BLaER1 (cell line): ENCODE data around the gene TYW1.
"Not testable (repeated sequence)": the region's sequence is repeated elsewhere in the genome, so short reads cannot be mapped to it uniquely, and the experiment has no call there.

Source experiments
- H3K27ac ChIP-seq: shearing (Covaris generic); formaldehyde crosslinking; 2 replicates; pipeline ENCODE4 v1.8.1; 2022
- H3K27me3 ChIP-seq: shearing (Covaris generic); formaldehyde crosslinking; 2 replicates; pipeline ENCODE4 v1.8.1; 2022
- H3K36me3 ChIP-seq: shearing (Covaris generic); formaldehyde crosslinking; 2 replicates; pipeline ENCODE4 v1.8.1; 2022
- H3K4me1 ChIP-seq: shearing (Covaris generic); formaldehyde crosslinking; 2 replicates; pipeline ENCODE4 v1.8.1; 2022
- H3K4me2 ChIP-seq: shearing (Covaris generic); formaldehyde crosslinking; 2 replicates; pipeline ENCODE4 v1.8.1; 2022
- H3K4me3 ChIP-seq: shearing (Covaris generic); formaldehyde crosslinking; 2 replicates; pipeline ENCODE4 v1.8.1; 2022
- H3K9ac ChIP-seq: shearing (Covaris generic); formaldehyde crosslinking; 2 replicates; pipeline ENCODE4 v1.8.1; 2022
- H3K9me3 ChIP-seq: shearing (Covaris generic); formaldehyde crosslinking; 2 replicates; pipeline ENCODE4 v1.8.1; 2022
- H4K20me1 ChIP-seq: shearing (Covaris generic); formaldehyde crosslinking; 2 replicates; pipeline ENCODE4 v1.8.1; 2022
- Cebpa-rat ChIP-seq: shearing (Covaris generic); IDR thresholded peaks from 2 replicates; pipeline ENCODE4 v1.8.1; 2022

TYW1 gene

GRCh38 chr7:67189801-67190465 lies 193.3 kb downstream of the TYW1 start:
- H3K9me3 ChIP-seq, H3K4me2 ChIP-seq, H3K9ac ChIP-seq, H3K27ac ChIP-seq, H3K27me3 ChIP-seq, H3K36me3 ChIP-seq, H3K4me3 ChIP-seq, H3K4me1 ChIP-seq, H4K20me1 ChIP-seq: not testable (repeated sequence)

- not testable (repeated sequence) for H3K36me3 ChIP-seq, H3K4me1 ChIP-seq, H4K20me1 ChIP-seq, H3K4me3 ChIP-seq, H3K9me3 ChIP-seq, H3K27me3 ChIP-seq, H3K4me2 ChIP-seq, H3K27ac ChIP-seq, H3K9ac ChIP-seq
Measured at GRCh38 chr7:67191002-67191720, 194.5 kb downstream of the TYW1 start.

DNA sequence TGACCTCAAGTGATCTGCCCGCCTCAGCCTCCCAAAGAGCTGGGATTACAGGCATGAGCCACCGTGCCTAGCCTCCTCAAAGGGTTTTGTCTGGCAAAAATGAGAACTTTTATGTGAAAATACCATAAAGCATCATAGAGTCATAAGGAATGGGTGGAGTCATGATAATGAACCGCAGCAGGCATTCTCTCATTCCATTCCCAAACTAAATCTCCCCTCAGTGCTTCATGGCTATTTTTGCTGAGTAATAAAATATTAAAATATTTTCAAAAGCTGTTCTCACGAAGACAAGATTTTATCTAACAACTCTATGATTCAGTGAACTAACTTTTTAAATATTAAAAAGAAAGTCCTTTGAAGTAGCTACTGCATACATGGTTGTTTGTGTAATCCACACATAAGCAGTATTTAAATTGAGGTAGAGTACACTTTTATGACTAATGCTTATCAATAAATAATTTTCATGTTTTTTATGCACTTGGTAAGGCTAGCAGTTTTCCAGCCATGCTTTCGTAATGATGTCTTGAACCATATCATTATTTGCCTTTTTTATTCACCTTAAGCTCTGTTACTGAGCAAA lies 195.6 kb downstream of the TYW1 start:
- H3K4me3 ChIP-seq = not testable (repeated sequence)

GRCh38 chr7:67192889-67193613 lies 196.4 kb downstream of the TYW1 start:
- not testable (repeated sequence) for H4K20me1 ChIP-seq, H3K9ac ChIP-seq, H3K4me1 ChIP-seq, H3K9me3 ChIP-seq, H3K27ac ChIP-seq, H3K27me3 ChIP-seq, H3K4me3 ChIP-seq, H3K4me2 ChIP-seq
- H3K36me3 ChIP-seq = peaks cover 18% of the 10 kb centered on the region

More for the DNA sequence above, 195.6 kb downstream of the TYW1 start:
- H3K4me1 ChIP-seq, H4K20me1 ChIP-seq, H3K27me3 ChIP-seq, H3K27ac ChIP-seq, H3K4me2 ChIP-seq, H3K9ac ChIP-seq, H3K9me3 ChIP-seq: not testable (repeated sequence)
- peaks cover 15% of the 10 kb centered on the region for H3K36me3 ChIP-seq

- H3K4me2 ChIP-seq, H3K9me3 ChIP-seq, H3K4me3 ChIP-seq, H3K27me3 ChIP-seq, H3K27ac ChIP-seq, H3K4me1 ChIP-seq, H3K9ac ChIP-seq, H4K20me1 ChIP-seq: not testable (repeated sequence)
- peaks cover 26% of the 10 kb centered on the region for H3K36me3 ChIP-seq
Measured at GRCh38 chr7:67196176-67196575, 199.5 kb downstream of the TYW1 start.

DNA sequence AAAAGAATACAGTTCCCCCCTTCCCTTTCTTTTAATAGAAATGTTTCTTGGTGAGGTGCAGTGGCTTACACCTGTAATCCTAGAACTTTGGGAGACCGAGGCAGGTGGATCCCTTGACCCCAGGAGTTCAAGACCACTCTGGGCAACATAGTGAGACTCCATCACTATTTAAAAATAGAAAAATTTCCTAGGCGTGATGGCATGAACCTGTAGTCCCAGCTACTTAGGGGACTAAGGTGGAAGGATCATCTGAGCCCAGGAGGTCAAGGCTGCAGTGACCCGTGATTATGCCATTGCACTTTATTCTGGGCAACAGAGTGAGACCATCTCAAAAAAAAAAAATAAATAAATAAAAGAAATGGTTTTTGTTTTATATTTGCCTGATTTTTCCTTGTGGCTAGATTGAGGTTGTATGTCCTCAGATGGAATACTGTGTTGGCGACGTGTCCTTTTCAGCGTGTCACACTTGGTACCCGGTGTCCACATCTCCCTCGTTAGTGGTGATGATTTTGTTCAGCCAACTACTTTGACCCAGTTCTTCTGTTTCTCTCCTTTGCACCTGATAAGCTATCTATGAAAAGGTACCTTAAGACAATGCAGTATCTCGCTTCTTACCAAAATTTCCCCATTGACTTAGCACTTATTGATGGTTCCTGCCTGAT lies 202.4 kb downstream of the TYW1 start:
- H3K27ac ChIP-seq, H3K4me3 ChIP-seq, H3K27me3 ChIP-seq: not testable (repeated sequence)

GRCh38 chr7:67205772-67206171 lies 209.1 kb downstream of the TYW1 start:
- not testable (repeated sequence) for H3K4me1 ChIP-seq, H3K27ac ChIP-seq, H3K4me2 ChIP-seq, H3K4me3 ChIP-seq, H3K9ac ChIP-seq, H4K20me1 ChIP-seq, H3K27me3 ChIP-seq, H3K9me3 ChIP-seq
- H3K36me3 ChIP-seq = peaks cover 29% of the 10 kb centered on the region

More for the DNA sequence above, 202.4 kb downstream of the TYW1 start:
- H3K4me1 ChIP-seq, H3K4me2 ChIP-seq, H4K20me1 ChIP-seq, H3K9me3 ChIP-seq, H3K9ac ChIP-seq: not testable (repeated sequence)
- peaks cover 26% of the 10 kb centered on the region for H3K36me3 ChIP-seq

GRCh38 chr7:67206452-67206851 lies 209.8 kb downstream of the TYW1 start:
- Histone ChIP-seq H3K4me1 (no peaks in the 10 kb centered on the region), H4K20me1 (no peaks in the 10 kb centered on the region), H3K36me3 (peaks cover 29% of the 10 kb centered on the region), H3K27me3 (no peaks in the 10 kb centered on the region), H3K9ac (no peak overlapping the region), H3K4me2 (no peak overlapping the region), H3K27ac (no peak overlapping the region), H3K9me3 (no peaks in the 10 kb centered on the region), H3K4me3 (no peak overlapping the region)
- no peak for TF ChIP-seq Cebpa-rat

DNA sequence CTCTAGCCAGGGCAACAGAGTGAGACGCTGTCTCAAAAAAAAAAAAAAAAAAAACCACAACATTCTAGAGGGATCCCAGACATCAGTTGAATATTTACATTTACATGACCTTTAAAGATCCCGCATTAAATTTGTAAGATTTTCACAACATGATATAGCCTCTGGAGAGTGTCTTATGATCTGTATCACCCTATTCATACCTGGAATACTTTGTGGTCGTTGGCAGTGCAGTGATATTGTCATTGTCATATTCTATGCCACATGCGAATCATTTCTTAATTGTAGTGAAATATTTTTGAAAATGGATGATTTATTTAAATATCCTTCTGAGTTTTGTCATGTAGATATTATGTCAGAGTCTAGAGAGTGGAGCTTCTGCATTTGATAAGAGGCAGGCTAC lies 212.0 kb downstream of the TYW1 start:
- not testable (repeated sequence) for H4K20me1 ChIP-seq, H3K4me1 ChIP-seq, H3K27me3 ChIP-seq, H3K4me3 ChIP-seq, H3K27ac ChIP-seq, H3K9ac ChIP-seq, H3K4me2 ChIP-seq, H3K9me3 ChIP-seq
- H3K36me3 ChIP-seq = peaks cover 34% of the 10 kb centered on the region

DNA sequence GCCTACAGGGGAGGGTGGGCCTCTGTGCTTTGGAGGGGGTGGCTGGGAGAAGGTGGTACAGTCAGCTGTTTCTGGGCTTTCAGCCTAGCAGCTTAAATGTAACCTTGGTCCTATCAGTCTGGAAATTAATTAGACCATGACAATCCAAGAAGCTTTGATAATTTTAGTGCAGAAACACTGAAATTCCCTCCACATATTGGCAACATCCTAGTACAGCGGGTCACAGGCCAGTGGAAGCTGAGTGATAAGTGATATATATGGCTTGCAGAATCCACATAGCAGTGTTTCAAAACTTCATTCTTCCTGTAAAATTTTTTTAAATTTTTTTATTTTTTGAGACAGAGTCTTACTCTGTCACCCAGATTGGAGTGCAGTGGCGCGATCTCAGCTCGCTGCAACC lies 212.6 kb downstream of the TYW1 start:
- Histone ChIP-seq H3K4me2 (no peak overlapping the region), H4K20me1 (no peaks in the 10 kb centered on the region), H3K9ac (no peak overlapping the region), H3K9me3 (no peaks in the 10 kb centered on the region), H3K4me3 (no peak overlapping the region), H3K27me3 (no peaks in the 10 kb centered on the region), H3K27ac (no peak overlapping the region), H3K4me1 (no peaks in the 10 kb centered on the region), H3K36me3 (peaks cover 34% of the 10 kb centered on the region)
- TF ChIP-seq Cebpa-rat = no peak
